Ishikawa (cell line): ENCODE measurements around the gene STRADA.

Experiments used
- CEBPB ChIP-seq: IDR thresholded peaks from 2 replicates; pipeline ENCODE4 v1.6.1; 2012
- CREB1 ChIP-seq: IDR thresholded peaks from 2 replicates; pipeline ENCODE4 v1.6.1; 2012; ENCODE audit warnings: low read depth
- EGR1 ChIP-seq: IDR thresholded peaks from 2 replicates; pipeline ENCODE4 v1.6.1; 2012
- EP300 ChIP-seq: IDR thresholded peaks from 2 replicates; pipeline ENCODE4 v1.6.1; 2012; ENCODE audit warnings: borderline replicate concordance
- FOXM1 ChIP-seq: IDR thresholded peaks from 2 replicates; pipeline ENCODE4 v1.6.1; 2012; ENCODE audit warnings: low read depth, borderline replicate concordance
- RAD21 ChIP-seq: IDR thresholded peaks from 2 replicates; pipeline ENCODE4 v1.6.1; 2012; ENCODE audit warnings: low read depth
- TAF1 ChIP-seq: IDR thresholded peaks from 2 replicates; pipeline ENCODE4 v1.6.1; 2012; ENCODE audit warnings: low read depth, mild to moderate bottlenecking
- TCF12 ChIP-seq: IDR thresholded peaks from 2 replicates; pipeline ENCODE4 v1.6.1; 2012; ENCODE audit warnings: low read depth
- TEAD4 ChIP-seq: IDR thresholded peaks from 2 replicates; pipeline ENCODE4 v1.6.1; 2012
- YY1 ChIP-seq: IDR thresholded peaks from 2 replicates; pipeline ENCODE4 v1.6.1; 2012; ENCODE audit warnings: low read depth
- TF ChIP-seq, protein P1 (sequence below): IDR thresholded peaks from 2 replicates; pipeline ENCODE4 v1.6.1; 2012
- TF ChIP-seq, protein P2 (sequence below): IDR thresholded peaks from 2 replicates; pipeline ENCODE4 v1.6.1; 2012; ENCODE audit warnings: low read depth, mild to moderate bottlenecking
- TF ChIP-seq, protein P3 (sequence below): IDR thresholded peaks from 2 replicates; pipeline ENCODE4 v1.6.1; 2012

- TF ChIP-seq CREB1: no peak
- TF ChIP-seq TAF1: no peak
- TF ChIP-seq, protein P1, sequence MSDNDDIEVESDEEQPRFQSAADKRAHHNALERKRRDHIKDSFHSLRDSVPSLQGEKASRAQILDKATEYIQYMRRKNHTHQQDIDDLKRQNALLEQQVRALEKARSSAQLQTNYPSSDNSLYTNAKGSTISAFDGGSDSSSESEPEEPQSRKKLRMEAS: no peak
- TF ChIP-seq EP300: no peak
- TF ChIP-seq CEBPB: no peak
- TF ChIP-seq, protein P2, sequence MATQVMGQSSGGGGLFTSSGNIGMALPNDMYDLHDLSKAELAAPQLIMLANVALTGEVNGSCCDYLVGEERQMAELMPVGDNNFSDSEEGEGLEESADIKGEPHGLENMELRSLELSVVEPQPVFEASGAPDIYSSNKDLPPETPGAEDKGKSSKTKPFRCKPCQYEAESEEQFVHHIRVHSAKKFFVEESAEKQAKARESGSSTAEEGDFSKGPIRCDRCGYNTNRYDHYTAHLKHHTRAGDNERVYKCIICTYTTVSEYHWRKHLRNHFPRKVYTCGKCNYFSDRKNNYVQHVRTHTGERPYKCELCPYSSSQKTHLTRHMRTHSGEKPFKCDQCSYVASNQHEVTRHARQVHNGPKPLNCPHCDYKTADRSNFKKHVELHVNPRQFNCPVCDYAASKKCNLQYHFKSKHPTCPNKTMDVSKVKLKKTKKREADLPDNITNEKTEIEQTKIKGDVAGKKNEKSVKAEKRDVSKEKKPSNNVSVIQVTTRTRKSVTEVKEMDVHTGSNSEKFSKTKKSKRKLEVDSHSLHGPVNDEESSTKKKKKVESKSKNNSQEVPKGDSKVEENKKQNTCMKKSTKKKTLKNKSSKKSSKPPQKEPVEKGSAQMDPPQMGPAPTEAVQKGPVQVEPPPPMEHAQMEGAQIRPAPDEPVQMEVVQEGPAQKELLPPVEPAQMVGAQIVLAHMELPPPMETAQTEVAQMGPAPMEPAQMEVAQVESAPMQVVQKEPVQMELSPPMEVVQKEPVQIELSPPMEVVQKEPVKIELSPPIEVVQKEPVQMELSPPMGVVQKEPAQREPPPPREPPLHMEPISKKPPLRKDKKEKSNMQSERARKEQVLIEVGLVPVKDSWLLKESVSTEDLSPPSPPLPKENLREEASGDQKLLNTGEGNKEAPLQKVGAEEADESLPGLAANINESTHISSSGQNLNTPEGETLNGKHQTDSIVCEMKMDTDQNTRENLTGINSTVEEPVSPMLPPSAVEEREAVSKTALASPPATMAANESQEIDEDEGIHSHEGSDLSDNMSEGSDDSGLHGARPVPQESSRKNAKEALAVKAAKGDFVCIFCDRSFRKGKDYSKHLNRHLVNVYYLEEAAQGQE: no peak
- TF ChIP-seq YY1: no peak
- no peak for TF ChIP-seq RAD21
- TF ChIP-seq TEAD4: no peak
- no peak for TF ChIP-seq TCF12
- TF ChIP-seq, protein P3, sequence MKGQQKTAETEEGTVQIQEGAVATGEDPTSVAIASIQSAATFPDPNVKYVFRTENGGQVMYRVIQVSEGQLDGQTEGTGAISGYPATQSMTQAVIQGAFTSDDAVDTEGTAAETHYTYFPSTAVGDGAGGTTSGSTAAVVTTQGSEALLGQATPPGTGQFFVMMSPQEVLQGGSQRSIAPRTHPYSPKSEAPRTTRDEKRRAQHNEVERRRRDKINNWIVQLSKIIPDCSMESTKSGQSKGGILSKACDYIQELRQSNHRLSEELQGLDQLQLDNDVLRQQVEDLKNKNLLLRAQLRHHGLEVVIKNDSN: no peak
- no peak for TF ChIP-seq FOXM1
- TF ChIP-seq EGR1: no peak
Observed at GRCh38 chr17:63718988-63719387, 22.6 kb downstream of the STRADA start.
